ENCODE data around the gene ABI1. TPM values are rescaled to one million over a fixed set of nuclear protein-coding genes. Genes with fewer than 3 reads are reported as not detected.

The ABI1 gene
- total RNA-seq, 1 donor from 2014 or later: 45.5 TPM

GRCh38 chr10:26801831-26802230 lies 58.9 kb downstream of the ABI1 start:
- Mint-ChIP-seq H3K36me3 (peaks cover 3% of the 10 kb centered on the region), H3K4me3 (no peak overlapping the region), H3K27me3 (no peaks in the 10 kb centered on the region), H3K9me3 (peaks cover 9% of the 10 kb centered on the region), H3K4me1 (ENCODE audit: unreplicated experiment) (peaks cover 34% of the 10 kb centered on the region), H3K27ac (no peak overlapping the region)
- no peak for DNase-seq (ENCODE audit: extremely low spot score, unreplicated experiment)
- no peak for TF ChIP-seq CTCF (conservative IDR thresholded peaks at IDR 0.05)

GRCh38 chr10:26801274-26801673 lies 59.5 kb downstream of the ABI1 start:
- H3K4me3 Mint-ChIP-seq: no peak overlapping the region
- H3K27me3 Mint-ChIP-seq: no peaks in the 10 kb centered on the region
- no peak overlapping the region for H3K27ac Mint-ChIP-seq
- TF ChIP-seq CTCF (conservative IDR thresholded peaks at IDR 0.05): no peak
- H3K36me3 Mint-ChIP-seq: peaks cover 3% of the 10 kb centered on the region
- no peak for DNase-seq (ENCODE audit: extremely low spot score, unreplicated experiment)
- H3K9me3 Mint-ChIP-seq: peaks cover 9% of the 10 kb centered on the region
- H3K4me1 Mint-ChIP-seq (ENCODE audit: unreplicated experiment): peaks cover 30% of the 10 kb centered on the region

- H3K27me3 Mint-ChIP-seq: no peaks in the 10 kb centered on the region
- peaks cover 3% of the 10 kb centered on the region for H3K36me3 Mint-ChIP-seq
- DNase-seq (ENCODE audit: extremely low spot score, unreplicated experiment): no peak
- no peak overlapping the region for H3K4me3 Mint-ChIP-seq
- no peak for TF ChIP-seq CTCF (conservative IDR thresholded peaks at IDR 0.05)
- H3K9me3 Mint-ChIP-seq: peaks cover 9% of the 10 kb centered on the region
- peaks cover 22% of the 10 kb centered on the region for H3K4me1 Mint-ChIP-seq (ENCODE audit: unreplicated experiment)
- H3K27ac Mint-ChIP-seq: no peak overlapping the region
Observed at GRCh38 chr10:26800468-26800867, 60.3 kb downstream of the ABI1 start.

GRCh38 chr10:26799342-26799741 lies 61.4 kb downstream of the ABI1 start:
- Mint-ChIP-seq H3K4me1 (ENCODE audit: unreplicated experiment) (peaks cover 14% of the 10 kb centered on the region), H3K27me3 (no peaks in the 10 kb centered on the region), H3K27ac (no peak overlapping the region), H3K36me3 (peaks cover 3% of the 10 kb centered on the region), H3K9me3 (peaks cover 9% of the 10 kb centered on the region), H3K4me3 (no peak overlapping the region)
- no peak for DNase-seq (ENCODE audit: extremely low spot score, unreplicated experiment)
- no peak for TF ChIP-seq CTCF (conservative IDR thresholded peaks at IDR 0.05)

GRCh38 chr10:26798298-26798697 lies 62.5 kb downstream of the ABI1 start:
- H3K27ac Mint-ChIP-seq: no peak overlapping the region
- H3K9me3 Mint-ChIP-seq: peaks cover 9% of the 10 kb centered on the region
- H3K4me1 Mint-ChIP-seq (ENCODE audit: unreplicated experiment): peaks cover 11% of the 10 kb centered on the region
- H3K27me3 Mint-ChIP-seq: no peaks in the 10 kb centered on the region
- DNase-seq (ENCODE audit: extremely low spot score, unreplicated experiment): no peak
- peaks cover 3% of the 10 kb centered on the region for H3K36me3 Mint-ChIP-seq
- no peak for TF ChIP-seq CTCF (conservative IDR thresholded peaks at IDR 0.05)
- H3K4me3 Mint-ChIP-seq: no peak overlapping the region

GRCh38 chr10:26797340-26797739 lies 63.4 kb downstream of the ABI1 start:
- Mint-ChIP-seq H3K36me3 (peaks cover 3% of the 10 kb centered on the region), H3K9me3 (peaks cover 9% of the 10 kb centered on the region), H3K4me1 (ENCODE audit: unreplicated experiment) (peaks cover 2% of the 10 kb centered on the region), H3K27ac (no peak overlapping the region), H3K4me3 (no peak overlapping the region), H3K27me3 (no peaks in the 10 kb centered on the region)
- no peak for TF ChIP-seq CTCF (conservative IDR thresholded peaks at IDR 0.05)
- DNase-seq (ENCODE audit: extremely low spot score, unreplicated experiment): no peak
